KOPT-K1 (cell line): ENCODE results near the gene FOXG1.

ENCODE experiments used
- H3K27ac ChIP-seq: fragments of 200-600 bp; sonication (generic); 2 replicates; pipeline ENCODE4 v1.5.1; 2016; ENCODE audit warnings: antibody characterized with exemption, mild to moderate bottlenecking, low read depth, low read length; ENCODE audit not compliant: poor library complexity, severe bottlenecking
- H3K36me3 ChIP-seq: fragments of 200-600 bp; sonication (generic); 2 replicates; pipeline ENCODE4 v1.5.1; 2017; ENCODE audit warnings: antibody characterized with exemption, mild to moderate bottlenecking, low read length, moderate library complexity; ENCODE audit not compliant: insufficient read depth
- H3K9me3 ChIP-seq: fragments of 200-600 bp; sonication (generic); 2 replicates; pipeline ENCODE4 v1.5.1; 2017; ENCODE audit warnings: antibody characterized with exemption, low read length, mild to moderate bottlenecking; ENCODE audit not compliant: insufficient read depth, poor library complexity, severe bottlenecking

The FOXG1 gene

GRCh38 chr14:28779456-28779855 lies 12.9 kb downstream of the FOXG1 start:
- Histone ChIP-seq H3K36me3 (no peaks in the 10 kb centered on the region), H3K27ac (no peak overlapping the region), H3K9me3 (peaks cover 3% of the 10 kb centered on the region)

- Histone ChIP-seq H3K36me3 (no peaks in the 10 kb centered on the region), H3K9me3 (no peaks in the 10 kb centered on the region), H3K27ac (no peak overlapping the region)
Observed at GRCh38 chr14:28780843-28781820, 14.5 kb downstream of the FOXG1 start.

GRCh38 chr14:28782301-28782700 lies 15.7 kb downstream of the FOXG1 start:
- no peaks in the 10 kb centered on the region for H3K36me3 ChIP-seq
- no peak overlapping the region for H3K27ac ChIP-seq
- H3K9me3 ChIP-seq: no peaks in the 10 kb centered on the region

GRCh38 chr14:28783664-28784063 lies 17.1 kb downstream of the FOXG1 start:
- Histone ChIP-seq H3K27ac (no peak overlapping the region), H3K36me3 (no peaks in the 10 kb centered on the region), H3K9me3 (no peaks in the 10 kb centered on the region)

GRCh38 chr14:28784096-28785048 lies 17.8 kb downstream of the FOXG1 start:
- no peaks in the 10 kb centered on the region for H3K9me3 ChIP-seq
- no peaks in the 10 kb centered on the region for H3K36me3 ChIP-seq
- H3K27ac ChIP-seq: no peak overlapping the region

GRCh38 chr14:28785096-28785952 lies 18.7 kb downstream of the FOXG1 start:
- no peak overlapping the region for H3K27ac ChIP-seq
- H3K9me3 ChIP-seq: no peaks in the 10 kb centered on the region
- no peaks in the 10 kb centered on the region for H3K36me3 ChIP-seq

- no peaks in the 10 kb centered on the region for H3K9me3 ChIP-seq
- no peak overlapping the region for H3K27ac ChIP-seq
- H3K36me3 ChIP-seq: no peaks in the 10 kb centered on the region
Observed at GRCh38 chr14:28807518-28807917, 40.9 kb downstream of the FOXG1 start.

- H3K36me3 ChIP-seq: no peaks in the 10 kb centered on the region
- no peaks in the 10 kb centered on the region for H3K9me3 ChIP-seq
- H3K27ac ChIP-seq: no peak overlapping the region
Observed at GRCh38 chr14:28813810-28814209, 47.2 kb downstream of the FOXG1 start.
